Esophagus muscularis mucosa (tissue), 4 donors: ENCODE data around the gene CHL1. TPM values are rescaled to one million over a fixed set of nuclear protein-coding genes. Genes with fewer than 3 reads are reported as not detected.

Experiments
- DNase-seq: peaks from one replicate; pipeline ENCODE4 v3.0.0-alpha.2; 2017; ENCODE audit errors: extremely low spot score
- H3K27ac ChIP-seq, 4 donors: fragments of 200-600 bp; sonication (generic); replicated peaks in 1 of 4; 1 replicate in 3 of 4; 2 replicates in 1 of 4; pipeline ENCODE4 v1.5.1; 2016 to 2019; ENCODE audit warnings: mild to moderate bottlenecking in 1 of 4
- H3K27me3 ChIP-seq, 4 donors: fragments of 200-600 bp; sonication (generic); one replicate each; pipeline versions ENCODE4 v1.5.1 to v1.6.0; 2016 to 2019
- H3K36me3 ChIP-seq, 4 donors: fragments of 200-600 bp; sonication (generic); one replicate each; pipeline ENCODE4 v1.5.1; 2016 to 2019
- H3K4me1 ChIP-seq, 4 donors: fragments of 200-600 bp; sonication (generic); one replicate each; pipeline ENCODE4 v1.5.1; 2016 to 2019
- H3K4me3 ChIP-seq, 4 donors: fragments of 200-600 bp; sonication (generic); 1 replicate in 2 of 4; 2 replicates in 2 of 4; pipeline ENCODE4 v1.5.1; 2016 to 2019; ENCODE audit warnings: mild to moderate bottlenecking in 4 of 4, moderate library complexity in 1 of 4
- H3K9me3 ChIP-seq, 4 donors: fragments of 200-600 bp; sonication (generic); 1 replicate in 3 of 4; 2 replicates in 1 of 4; pipeline ENCODE4 v1.5.1; 2016 to 2019
- EP300 ChIP-seq: sonication (generic); formaldehyde crosslinking; IDR thresholded peaks from one replicate; pipeline ENCODE4 v1.6.1; 2017; ENCODE audit warnings: antibody characterized with exemption
- POLR2A ChIP-seq: fragments of 450-650 bp; IDR thresholded peaks from one replicate; pipeline ENCODE4 v1.6.1; 2017; ENCODE audit warnings: antibody characterized with exemption, moderate library complexity, mild to moderate bottlenecking, low read depth
- POLR2AphosphoS5 ChIP-seq, 2 donors: sonication (generic); formaldehyde crosslinking; IDR thresholded peaks; one replicate each; pipeline ENCODE4 v1.6.1; 2017; ENCODE audit warnings: antibody characterized with exemption in 2 of 2
- WGBS: methylation state at CpG from one replicate; pipeline ENCODE4 v1.1.5; 2018; 5-methylcytosine and 5-hydroxymethylcytosine counted together
- intact Hi-C: fragments of 100-400 bp; cut with DNase I; formaldehyde crosslinking; loops from one replicate; pipeline ENCODE4 v1.15.1; 2023
- total RNA-seq, 4 donors: library from RNA; depleted of rRNA; stranded (reverse); fragments of >200 nt; gene quantifications; one replicate each; pipeline versions ENCODE4 v1.1.0 to v1.2.1, GENCODE V29; 2016
- TF ChIP-seq, protein P1 (sequence below), 3 experiments: fragments of 200-600 bp in 2 of 3; fragments of 450-650 bp in 1 of 3; sonication (generic) in 2 of 3; IDR thresholded peaks; one replicate each; pipeline ENCODE4 v1.5.1; 2017 to 2019; ENCODE audit warnings: antibody characterized with exemption in 3 of 3, mild to moderate bottlenecking in 2 of 3, moderate library complexity in 1 of 3

Gene CHL1
- total RNA-seq, 4 donors from 2014 or later: 33.0 to 49.1 (median 42.5) TPM

DNA sequence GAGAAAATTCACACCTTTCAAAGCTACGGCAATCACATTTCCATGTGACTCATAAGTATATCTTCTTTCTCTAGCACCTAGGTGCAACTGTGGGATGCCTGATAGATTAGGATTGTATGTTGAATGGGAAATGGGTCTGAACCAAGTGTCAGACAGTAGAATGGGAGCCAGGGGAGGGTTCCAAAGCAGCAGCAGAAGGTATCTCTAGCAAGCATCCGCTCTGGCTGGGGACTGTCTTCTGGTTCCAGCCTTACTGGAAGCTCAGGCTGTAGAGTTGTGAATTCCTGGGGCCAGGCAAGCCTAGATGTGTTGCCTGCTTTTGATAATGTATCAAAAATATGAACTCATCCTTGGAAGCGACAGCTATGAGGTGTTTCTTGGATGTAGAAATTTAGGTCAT, 2.1 kb upstream of the CHL1 start:
- Histone ChIP-seq H3K4me1 (peaks cover 13 to 21% (median 21%) of the 10 kb centered on the region in 4 donors), H3K27ac (no peak overlapping the region), H3K4me3 (no peak overlapping the region), H3K27me3 (peaks cover 0 to 50% (median 21%) of the 10 kb centered on the region in 4 donors), H3K9me3 (no peaks in the 10 kb centered on the region), H3K36me3 (no peaks in the 10 kb centered on the region)
- WGBS: 83% methylated on average over 3 of the region's 3 CpGs
- intact Hi-C loops: no loop called here
- TF ChIP-seq, protein P1, sequence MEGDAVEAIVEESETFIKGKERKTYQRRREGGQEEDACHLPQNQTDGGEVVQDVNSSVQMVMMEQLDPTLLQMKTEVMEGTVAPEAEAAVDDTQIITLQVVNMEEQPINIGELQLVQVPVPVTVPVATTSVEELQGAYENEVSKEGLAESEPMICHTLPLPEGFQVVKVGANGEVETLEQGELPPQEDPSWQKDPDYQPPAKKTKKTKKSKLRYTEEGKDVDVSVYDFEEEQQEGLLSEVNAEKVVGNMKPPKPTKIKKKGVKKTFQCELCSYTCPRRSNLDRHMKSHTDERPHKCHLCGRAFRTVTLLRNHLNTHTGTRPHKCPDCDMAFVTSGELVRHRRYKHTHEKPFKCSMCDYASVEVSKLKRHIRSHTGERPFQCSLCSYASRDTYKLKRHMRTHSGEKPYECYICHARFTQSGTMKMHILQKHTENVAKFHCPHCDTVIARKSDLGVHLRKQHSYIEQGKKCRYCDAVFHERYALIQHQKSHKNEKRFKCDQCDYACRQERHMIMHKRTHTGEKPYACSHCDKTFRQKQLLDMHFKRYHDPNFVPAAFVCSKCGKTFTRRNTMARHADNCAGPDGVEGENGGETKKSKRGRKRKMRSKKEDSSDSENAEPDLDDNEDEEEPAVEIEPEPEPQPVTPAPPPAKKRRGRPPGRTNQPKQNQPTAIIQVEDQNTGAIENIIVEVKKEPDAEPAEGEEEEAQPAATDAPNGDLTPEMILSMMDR (IDR thresholded peaks at IDR 0.05): no peak
- TF ChIP-seq POLR2AphosphoS5 (IDR thresholded peaks at IDR 0.05): no peak
- TF ChIP-seq POLR2A: no peak
- no peak for TF ChIP-seq EP300
- no peak for DNase-seq

DNA sequence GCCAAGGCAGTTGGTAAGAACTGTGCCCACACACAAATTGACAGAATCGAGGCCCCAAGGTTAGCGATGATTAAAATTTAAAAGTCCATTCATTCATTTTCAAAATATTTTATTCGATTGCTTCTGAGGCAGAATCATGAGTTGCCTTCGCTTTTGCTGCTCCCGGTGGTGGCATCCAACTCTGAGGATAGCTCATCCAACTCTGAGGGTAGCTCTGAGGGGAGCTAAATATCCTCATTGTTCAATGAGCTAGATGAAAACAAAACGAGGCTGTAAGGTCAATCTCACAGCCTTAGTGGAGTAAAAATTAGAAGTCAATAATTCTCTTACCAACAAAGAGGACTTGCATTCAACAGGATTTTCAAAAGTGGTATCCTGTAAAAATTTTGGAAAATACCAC, 897 bp upstream of the CHL1 start:
- 65% methylated on average over 6 of the region's 6 CpGs for WGBS
- peak overlapping the region in 1 of 4 donors; percentile 74 for H3K27ac ChIP-seq
- peak overlapping the region; percentile 53 to 65 (median 59) for H3K4me3 ChIP-seq
- TF ChIP-seq EP300: no peak
- TF ChIP-seq, protein P1 (IDR thresholded peaks at IDR 0.05): no peak
- TF ChIP-seq POLR2AphosphoS5 (IDR thresholded peaks at IDR 0.05): no peak
- TF ChIP-seq POLR2A: no peak
- DNase-seq: no peak
- intact Hi-C loops: no loop called here
- H3K36me3 ChIP-seq: no peaks in the 10 kb centered on the region
- peaks cover 13 to 21% (median 21%) of the 10 kb centered on the region in 4 donors for H3K4me1 ChIP-seq
- H3K9me3 ChIP-seq: no peaks in the 10 kb centered on the region
- H3K27me3 ChIP-seq: peaks cover 0 to 51% (median 21%) of the 10 kb centered on the region in 4 donors

DNA sequence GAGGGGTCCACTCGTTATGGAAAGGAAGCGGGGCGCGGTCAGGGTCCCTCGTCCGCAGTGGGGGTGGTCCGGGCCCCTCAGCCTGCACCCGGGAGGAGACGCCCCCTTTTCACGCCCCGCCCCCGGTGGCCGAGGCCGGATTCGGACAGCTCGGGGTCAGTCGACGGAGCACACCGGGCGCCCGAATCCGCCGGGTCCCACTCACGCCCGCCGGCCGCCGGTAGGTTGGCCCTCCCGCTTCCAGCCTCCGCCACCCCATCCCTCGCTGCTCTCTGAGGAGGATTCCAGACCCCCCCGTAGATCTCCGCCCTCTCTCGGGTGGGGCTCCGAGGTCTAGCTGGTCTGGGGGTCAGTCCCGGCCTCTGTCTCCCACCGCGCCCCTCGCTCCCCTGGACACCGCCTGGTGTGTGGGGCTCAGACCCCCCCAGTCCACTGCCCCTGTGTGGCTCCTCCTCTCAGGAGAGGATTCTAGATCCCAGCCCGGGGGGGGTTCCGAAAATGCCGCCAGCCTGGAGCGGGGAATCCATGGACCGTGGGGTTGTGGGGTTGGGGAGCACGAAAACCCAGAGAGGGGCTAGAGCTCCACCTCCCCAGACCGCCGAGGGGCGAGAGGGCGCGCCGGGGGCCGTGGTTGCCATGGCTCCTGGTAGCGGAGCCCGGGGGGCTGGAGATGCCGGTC, 725 bp downstream of the CHL1 start:
- Histone ChIP-seq H3K27ac (peak overlapping the region; percentile 45 to 74 (median 66)), H3K36me3 (no peaks in the 10 kb centered on the region), H3K4me1 (peaks cover 13 to 21% (median 21%) of the 10 kb centered on the region in 4 donors), H3K4me3 (peak overlapping the region; percentile 53 to 65 (median 59)), H3K27me3 (peaks cover 0 to 57% (median 21%) of the 10 kb centered on the region in 4 donors), H3K9me3 (no peaks in the 10 kb centered on the region)
- DNase-seq: no peak
- TF ChIP-seq POLR2A (no peak), EP300 (no peak), POLR2AphosphoS5 (IDR thresholded peaks at IDR 0.05) (no peak)
- TF ChIP-seq, protein P1 (IDR thresholded peaks at IDR 0.05): no peak
- intact Hi-C loops: no loop called here
- under 1% methylated on average over 11 of the region's 56 CpGs for WGBS

DNA sequence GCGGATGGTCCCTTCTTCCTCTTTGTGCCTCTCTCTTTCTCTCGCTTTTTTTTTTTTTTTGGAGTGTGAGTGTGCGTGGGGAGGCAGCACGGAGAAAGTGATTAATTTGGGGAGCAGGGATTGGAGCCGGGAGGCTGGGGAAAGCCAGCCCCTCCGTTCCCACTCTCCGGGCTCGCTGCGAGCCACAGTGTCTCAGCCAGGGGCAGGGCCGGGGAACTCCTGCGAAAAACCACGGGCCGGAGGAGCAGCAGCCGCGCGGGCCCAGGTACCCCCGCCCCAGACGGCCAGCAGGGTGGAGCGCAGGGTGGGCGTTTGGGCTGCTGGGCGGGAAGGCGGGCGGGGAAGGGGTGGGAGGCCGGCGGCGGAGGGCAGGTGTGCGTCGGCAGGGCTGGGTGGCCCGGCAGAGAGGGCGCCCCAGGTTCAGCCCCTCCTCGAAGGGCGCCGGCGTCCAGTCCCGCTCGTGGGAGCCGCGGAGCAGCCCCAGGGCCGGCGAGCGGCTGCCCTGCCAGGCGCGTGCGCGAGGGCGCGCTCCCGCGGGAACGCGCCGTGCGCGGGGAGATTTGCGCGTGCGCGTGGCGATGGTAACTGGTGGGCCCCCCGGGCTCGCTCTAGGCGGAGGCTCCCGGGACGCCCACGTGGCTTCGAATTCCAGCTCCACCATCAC, 1.4 kb downstream of the CHL1 start:
- peaks cover 13 to 21% (median 21%) of the 10 kb centered on the region in 4 donors for H3K4me1 ChIP-seq
- H3K27ac ChIP-seq: peak overlapping the region; percentile 45 to 74 (median 66)
- DNase-seq: no peak
- no peaks in the 10 kb centered on the region for H3K36me3 ChIP-seq
- H3K4me3 ChIP-seq: peak overlapping the region; percentile 53 to 65 (median 59)
- TF ChIP-seq POLR2AphosphoS5 (IDR thresholded peaks at IDR 0.05) (no peak), POLR2A (no peak), EP300 (no peak)
- TF ChIP-seq, protein P1 (IDR thresholded peaks at IDR 0.05): no peak
- 2% methylated on average over 11 of the region's 66 CpGs for WGBS
- peaks cover 0 to 57% (median 21%) of the 10 kb centered on the region in 4 donors for H3K27me3 ChIP-seq
- intact Hi-C loops: no loop called here
- H3K9me3 ChIP-seq: no peaks in the 10 kb centered on the region
